Osteoblast (primary cell): ENCODE measurements around the gene PTGES2. TPM values are rescaled to one million over a fixed set of nuclear protein-coding genes. Genes with fewer than 3 reads are reported as not detected.
A peak's percentile ranks its signal among the peaks of the same experiment; 100 is the strongest.

ENCODE experiments used
- DNase-seq: peaks from one replicate; pipeline ENCODE4 v3.0.0; 2011; ENCODE audit warnings: low spot score, mixed read lengths; ENCODE audit not compliant: insufficient read length; ENCODE audit errors: missing footprints
- H2AFZ ChIP-seq: 2 replicates; pipeline ENCODE4 v1.6.0; 2011; ENCODE audit warnings: mild to moderate bottlenecking, low read length
- H3K27ac ChIP-seq: 2 replicates; pipeline ENCODE4 v1.5.1; 2011; ENCODE audit warnings: mild to moderate bottlenecking, low read depth, low read length, moderate library complexity
- H3K27me3 ChIP-seq: 2 replicates; pipeline ENCODE4 v1.6.0; 2012; ENCODE audit warnings: mild to moderate bottlenecking, control low read depth, inconsistent platforms, low read length, moderate library complexity; ENCODE audit not compliant: insufficient read depth
- H3K36me3 ChIP-seq: 2 replicates; pipeline ENCODE4 v1.5.1; 2011; ENCODE audit warnings: mild to moderate bottlenecking, low read length, control low read depth, moderate library complexity; ENCODE audit not compliant: insufficient read depth
- H3K4me1 ChIP-seq: 2 replicates; pipeline ENCODE4 v1.5.1; 2011; ENCODE audit warnings: mild to moderate bottlenecking, low read length, control low read depth, moderate library complexity; ENCODE audit not compliant: insufficient read depth
- H3K4me2 ChIP-seq: 2 replicates; pipeline ENCODE4 v1.6.0; 2011; ENCODE audit warnings: mild to moderate bottlenecking, low read length; ENCODE audit not compliant: insufficient read depth
- H3K4me3 ChIP-seq: fragments of 200-600 bp; sonication (generic); 3 replicates; pipeline ENCODE4 v1.5.1; 2012; ENCODE audit warnings: mild to moderate bottlenecking, low read length, inconsistent platforms; ENCODE audit not compliant: insufficient read depth
- H3K79me2 ChIP-seq: 2 replicates; pipeline ENCODE4 v1.6.0; 2012; ENCODE audit warnings: mild to moderate bottlenecking, low read length, control low read depth, inconsistent platforms; ENCODE audit not compliant: insufficient read depth
- H3K9me3 ChIP-seq: 2 replicates; pipeline ENCODE4 v1.5.1; 2011; ENCODE audit warnings: low read depth, low read length, control low read depth
- H4K20me1 ChIP-seq: 2 replicates; pipeline ENCODE4 v1.6.0; 2012; ENCODE audit warnings: mild to moderate bottlenecking, low read length, control low read depth; ENCODE audit not compliant: insufficient read depth
- CTCF ChIP-seq: IDR thresholded peaks from 2 replicates; pipeline ENCODE4 v1.5.1; 2011; ENCODE audit warnings: mild to moderate bottlenecking, low read depth, low read length, moderate library complexity; ENCODE audit errors: extremely low read depth
- total RNA-seq: library from RNA; depleted of rRNA; stranded (reverse); fragments of >200 nt; gene quantifications from 2 replicates; pipeline ENCODE4 v1.2.3, GENCODE V29; 2012

Gene PTGES2
- total RNA-seq, 1 donor = 50.3 TPM

- H4K20me1 ChIP-seq = peaks cover 14% of the 10 kb centered on the region
- H3K4me2 ChIP-seq = peak overlapping the region; percentile 58
- DNase-seq = peak; percentile 76
- no peaks in the 10 kb centered on the region for H3K9me3 ChIP-seq
- no peak overlapping the region for H3K27ac ChIP-seq
- H3K27me3 ChIP-seq = no peaks in the 10 kb centered on the region
- H2AFZ ChIP-seq = no peak overlapping the region
- peaks cover 19% of the 10 kb centered on the region for H3K4me1 ChIP-seq
- peaks cover 27% of the 10 kb centered on the region for H3K79me2 ChIP-seq
- H3K4me3 ChIP-seq = no peak overlapping the region
- peaks cover 13% of the 10 kb centered on the region for H3K36me3 ChIP-seq
- TF ChIP-seq CTCF = no peak
These were observed 1.8 kb downstream of the PTGES2 start for GRCh38 chr9:128125580-128126354.

DNA sequence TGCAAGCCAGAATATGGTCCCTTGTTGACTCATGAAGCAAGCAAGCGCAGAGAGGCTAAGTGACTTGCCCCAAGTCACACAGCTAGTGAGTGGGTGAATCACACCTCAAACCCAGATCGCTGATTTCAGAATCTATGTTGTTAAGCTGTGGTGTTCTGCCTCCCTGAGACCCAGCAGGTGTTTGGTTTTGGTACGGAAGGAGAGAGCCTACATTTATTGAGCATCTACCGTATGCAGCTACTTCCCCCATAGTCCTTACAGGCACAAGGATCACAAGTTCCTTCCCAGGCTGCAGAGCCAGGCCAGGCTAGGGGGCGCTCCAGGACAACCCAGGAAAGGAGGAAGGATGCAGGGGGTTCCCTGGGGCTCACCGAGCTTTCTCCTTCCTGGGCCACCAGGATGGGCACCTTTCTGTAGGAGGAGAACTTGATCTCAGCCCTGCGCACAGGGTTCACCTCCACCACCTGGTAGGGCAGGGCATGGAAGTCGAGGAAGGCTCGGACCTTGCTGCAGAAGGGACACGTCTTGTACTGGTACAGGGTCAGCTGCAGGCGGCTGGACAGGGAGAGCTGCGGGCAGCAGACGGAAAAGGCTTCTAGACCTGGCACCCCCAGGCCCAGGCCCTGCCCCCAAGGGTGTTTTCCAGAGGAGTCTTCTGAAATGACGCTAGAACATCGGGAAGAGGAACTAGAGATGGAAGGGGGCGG, 2.5 kb downstream of the PTGES2 start:
- peaks cover 13% of the 10 kb centered on the region for H3K36me3 ChIP-seq
- H4K20me1 ChIP-seq = peaks cover 14% of the 10 kb centered on the region
- H3K27ac ChIP-seq = no peak overlapping the region
- no peak overlapping the region for H2AFZ ChIP-seq
- H3K4me3 ChIP-seq = no peak overlapping the region
- peak overlapping the region; percentile 58 for H3K4me2 ChIP-seq
- no peaks in the 10 kb centered on the region for H3K9me3 ChIP-seq
- H3K4me1 ChIP-seq = peaks cover 19% of the 10 kb centered on the region
- peak; percentile 61 for TF ChIP-seq CTCF
- peaks cover 27% of the 10 kb centered on the region for H3K79me2 ChIP-seq
- no peaks in the 10 kb centered on the region for H3K27me3 ChIP-seq
- peak; percentile 87 for DNase-seq

- no peak for DNase-seq
- H3K27me3 ChIP-seq = no peaks in the 10 kb centered on the region
- peaks cover 19% of the 10 kb centered on the region for H3K4me1 ChIP-seq
- no peak overlapping the region for H3K4me2 ChIP-seq
- TF ChIP-seq CTCF = no peak
- peaks cover 27% of the 10 kb centered on the region for H3K79me2 ChIP-seq
- no peaks in the 10 kb centered on the region for H3K9me3 ChIP-seq
- no peak overlapping the region for H3K4me3 ChIP-seq
- no peak overlapping the region for H3K27ac ChIP-seq
- no peak overlapping the region for H2AFZ ChIP-seq
- peaks cover 13% of the 10 kb centered on the region for H3K36me3 ChIP-seq
- H4K20me1 ChIP-seq = peaks cover 14% of the 10 kb centered on the region
These were observed 3.1 kb downstream of the PTGES2 start for GRCh38 chr9:128124451-128124850.

- Histone ChIP-seq H3K27ac (no peak overlapping the region), H3K79me2 (peaks cover 27% of the 10 kb centered on the region), H3K36me3 (peaks cover 13% of the 10 kb centered on the region), H3K27me3 (no peaks in the 10 kb centered on the region), H4K20me1 (peaks cover 14% of the 10 kb centered on the region), H2AFZ (no peak overlapping the region), H3K4me1 (peaks cover 14% of the 10 kb centered on the region), H3K4me3 (no peak overlapping the region), H3K9me3 (no peaks in the 10 kb centered on the region), H3K4me2 (no peak overlapping the region)
- TF ChIP-seq CTCF = no peak
- DNase-seq = peak; percentile 51
These were observed 4.0 kb downstream of the PTGES2 start for GRCh38 chr9:128123451-128124080.
